ENCODE data around the gene PKP3.
"Not testable (repeated sequence)": the region's sequence is repeated elsewhere in the genome, so short reads cannot be mapped to it uniquely, and the experiment has no call there.

Gene PKP3

GRCh38 chr11:425301-425700 is 31.3 kb downstream of the PKP3 start:
- no peak for DNase-seq (ENCODE audit: low spot score)

GRCh38 chr11:426851-427250 is 32.8 kb downstream of the PKP3 start:
- DNase-seq (ENCODE audit: low spot score) = no peak

- DNase-seq (ENCODE audit: low spot score) = no peak
Observed at GRCh38 chr11:428295-428694, 34.3 kb downstream of the PKP3 start.

- DNase-seq (ENCODE audit: low spot score) = no peak
Observed at GRCh38 chr11:429391-429790, 35.4 kb downstream of the PKP3 start.

- DNase-seq (ENCODE audit: low spot score) = no peak
Observed at GRCh38 chr11:429931-430456, 36.0 kb downstream of the PKP3 start.

- DNase-seq (ENCODE audit: low spot score) = no peak
Observed at GRCh38 chr11:431921-432320, 37.9 kb downstream of the PKP3 start.

GRCh38 chr11:432501-433100 is 38.6 kb downstream of the PKP3 start:
- no peak for DNase-seq (ENCODE audit: low spot score)

GRCh38 chr11:433111-433510 is 39.1 kb downstream of the PKP3 start:
- DNase-seq (ENCODE audit: low spot score) = no peak

- DNase-seq (ENCODE audit: low spot score) = no peak
Observed at GRCh38 chr11:433641-434040, 39.6 kb downstream of the PKP3 start.

GRCh38 chr11:434496-434895 is 40.5 kb downstream of the PKP3 start:
- DNase-seq (ENCODE audit: low spot score) = no peak

GRCh38 chr11:434999-435740 is 41.2 kb downstream of the PKP3 start:
- not testable (repeated sequence) for DNase-seq (ENCODE audit: low spot score)

- no peak for DNase-seq (ENCODE audit: low spot score)
Observed at GRCh38 chr11:437228-437870, 43.3 kb downstream of the PKP3 start.

- no peak for DNase-seq (ENCODE audit: low spot score)
Observed at GRCh38 chr11:438101-438844, 44.3 kb downstream of the PKP3 start.

- DNase-seq (ENCODE audit: low spot score) = no peak
Observed at GRCh38 chr11:439315-440064, 45.5 kb downstream of the PKP3 start.

GRCh38 chr11:440065-441042 is 46.3 kb downstream of the PKP3 start:
- no peak for DNase-seq (ENCODE audit: low spot score)

GRCh38 chr11:441043-441417 is 47.0 kb downstream of the PKP3 start:
- no peak for DNase-seq (ENCODE audit: low spot score)

- no peak for DNase-seq (ENCODE audit: low spot score)
Observed at GRCh38 chr11:441418-442274, 47.6 kb downstream of the PKP3 start, which contains the start of gene ANO9. ANO9 (minus strand) TSS chr11:442011; CDS start chr11:441926, 85 bp downstream.

GRCh38 chr11:442611-443081 is 48.6 kb downstream of the PKP3 start:
- no peak for DNase-seq (ENCODE audit: low spot score)

GRCh38 chr11:443542-444199 is 49.7 kb downstream of the PKP3 start:
- no peak for DNase-seq (ENCODE audit: low spot score)

Measured in AG20443 (cell line).